Measurements from ENCODE around the gene LPIN1.

Gene LPIN1

GRCh38 chr2:11872948-11873269 lies 126.5 kb downstream of the LPIN1 start:
- DNase-seq: no peak

- DNase-seq: no peak
Measured at GRCh38 chr2:11873356-11874154, 127.1 kb downstream of the LPIN1 start.

GRCh38 chr2:11874861-11875260 lies 128.4 kb downstream of the LPIN1 start:
- no peak for DNase-seq

GRCh38 chr2:11875481-11875880 lies 129.0 kb downstream of the LPIN1 start:
- no peak for DNase-seq

GRCh38 chr2:11876436-11876835 lies 130.0 kb downstream of the LPIN1 start:
- DNase-seq: no peak

- no peak for DNase-seq
Measured at GRCh38 chr2:11876889-11877288, 130.5 kb downstream of the LPIN1 start.

All from activated CD4-positive, alpha-beta T cell treated with anti-CD3 and anti-CD28 coated beads, Interleukin-10, Interleukin-2, amounts not matched to agents 100 ng/mL and 50 ng/mL, durations not matched to agents 16 hours and 8 hours (primary cell).